ENCODE results near the gene SORT1. TPM values are rescaled to one million over a fixed set of nuclear protein-coding genes. Genes with fewer than 3 reads are reported as not detected.

SORT1 gene
- total and polyA plus RNA-seq, 12 donors = 32.8 to 235 (median 119) TPM

- peaks cover 22 to 99% (median 86%) of the 10 kb centered on the region in 9 donors for H3K4me1 ChIP-seq
- H3K9me3 ChIP-seq = no peaks in the 10 kb centered on the region
- no peaks in the 10 kb centered on the region for H3K27me3 ChIP-seq
- peak overlapping the region; percentile 53 to 96 (median 89) for H3K27ac ChIP-seq
- peak overlapping the region in 1 of 10 donors; percentile 20 for H3K4me3 ChIP-seq
- TF ChIP-seq, protein P1, sequence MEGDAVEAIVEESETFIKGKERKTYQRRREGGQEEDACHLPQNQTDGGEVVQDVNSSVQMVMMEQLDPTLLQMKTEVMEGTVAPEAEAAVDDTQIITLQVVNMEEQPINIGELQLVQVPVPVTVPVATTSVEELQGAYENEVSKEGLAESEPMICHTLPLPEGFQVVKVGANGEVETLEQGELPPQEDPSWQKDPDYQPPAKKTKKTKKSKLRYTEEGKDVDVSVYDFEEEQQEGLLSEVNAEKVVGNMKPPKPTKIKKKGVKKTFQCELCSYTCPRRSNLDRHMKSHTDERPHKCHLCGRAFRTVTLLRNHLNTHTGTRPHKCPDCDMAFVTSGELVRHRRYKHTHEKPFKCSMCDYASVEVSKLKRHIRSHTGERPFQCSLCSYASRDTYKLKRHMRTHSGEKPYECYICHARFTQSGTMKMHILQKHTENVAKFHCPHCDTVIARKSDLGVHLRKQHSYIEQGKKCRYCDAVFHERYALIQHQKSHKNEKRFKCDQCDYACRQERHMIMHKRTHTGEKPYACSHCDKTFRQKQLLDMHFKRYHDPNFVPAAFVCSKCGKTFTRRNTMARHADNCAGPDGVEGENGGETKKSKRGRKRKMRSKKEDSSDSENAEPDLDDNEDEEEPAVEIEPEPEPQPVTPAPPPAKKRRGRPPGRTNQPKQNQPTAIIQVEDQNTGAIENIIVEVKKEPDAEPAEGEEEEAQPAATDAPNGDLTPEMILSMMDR (IDR thresholded peaks at IDR 0.05) = no peak
- 51 to 60% methylated on average over 7 of the region's 7 CpGs for WGBS, 2 donors
- DNase-seq (no peak), ATAC-seq (no peak)
- H3K36me3 ChIP-seq = no peaks in the 10 kb centered on the region
- intact Hi-C loops (cut with DNase I) = no loop called here
Measured at GRCh38 chr1:109388884-109389637, 8.7 kb downstream of the SORT1 start.

DNA sequence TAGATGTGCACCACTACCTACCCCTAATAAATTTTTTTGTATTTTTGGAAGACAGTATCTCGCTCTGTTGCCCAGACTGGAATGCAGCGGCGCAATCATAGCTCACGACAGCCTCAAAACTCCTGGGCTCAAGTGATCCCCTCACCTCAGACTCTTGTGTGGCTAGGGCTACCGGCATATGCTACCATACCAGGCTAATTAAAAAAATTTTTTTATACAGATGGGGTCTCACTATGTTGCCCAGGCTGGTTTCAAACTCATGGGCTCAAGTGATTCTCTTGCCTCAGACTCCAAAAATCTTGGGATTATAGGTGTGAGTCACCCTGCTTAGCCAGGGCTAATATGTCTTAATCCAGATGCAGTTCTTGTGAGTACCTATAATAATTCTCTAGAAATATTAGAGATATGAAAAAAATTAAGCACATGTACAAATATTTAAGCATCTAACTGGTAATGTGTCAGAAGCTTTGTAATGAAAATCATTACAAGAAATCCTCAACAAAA is 9.5 kb downstream of the SORT1 start:
- Histone ChIP-seq H3K9me3 (no peaks in the 10 kb centered on the region), H3K4me1 (peaks cover 16 to 99% (median 86%) of the 10 kb centered on the region in 9 donors), H3K4me3 (no peak overlapping the region), H3K27ac (peak overlapping the region in 8 of 10 donors; percentile 59 to 96 (median 89)), H3K36me3 (no peaks in the 10 kb centered on the region), H3K27me3 (no peaks in the 10 kb centered on the region)
- WGBS, 2 donors = 90 to 91% methylated on average over 5 of the region's 5 CpGs
- DNase-seq (no peak), ATAC-seq (no peak)
- intact Hi-C loops (cut with DNase I) = no loop called here
- TF ChIP-seq, protein P1 (IDR thresholded peaks at IDR 0.05) = no peak

DNA sequence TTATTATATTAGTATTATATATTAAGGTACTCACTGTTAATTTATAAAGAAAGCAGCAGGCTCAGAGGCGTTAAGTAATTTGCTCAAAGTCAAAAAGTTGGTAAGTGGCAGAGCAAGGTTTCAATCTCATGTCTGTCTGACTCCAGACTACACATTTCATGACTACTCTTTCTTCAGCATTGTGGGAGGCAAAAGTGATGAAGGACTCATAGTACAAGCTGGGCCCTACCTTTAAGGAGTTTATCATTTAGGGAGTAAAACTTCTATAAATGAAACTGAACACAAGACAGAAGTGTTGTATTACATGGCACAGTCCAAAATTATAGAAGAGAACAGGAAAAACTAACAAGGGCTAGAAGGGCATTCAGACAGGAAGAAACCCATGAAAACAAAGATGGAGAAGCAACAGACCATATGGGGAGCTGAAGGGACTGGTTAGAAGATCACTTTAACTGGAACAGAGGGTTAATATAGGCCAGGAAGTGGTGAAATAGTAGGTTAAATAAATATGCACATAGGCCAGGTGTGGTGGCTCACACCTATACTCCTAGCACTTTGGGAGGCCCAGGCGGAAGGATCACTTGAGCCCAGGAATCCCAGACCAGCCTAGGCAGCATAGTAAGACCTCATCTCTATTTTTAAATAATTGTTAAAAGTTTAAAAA is 11.5 kb downstream of the SORT1 start:
- TF ChIP-seq, protein P1 (IDR thresholded peaks at IDR 0.05) = no peak
- WGBS, 2 donors = 92 to 98% methylated on average over 2 of the region's 2 CpGs
- intact Hi-C loops (cut with DNase I) = no loop called here
- ATAC-seq = no peak
- H3K36me3 ChIP-seq = no peaks in the 10 kb centered on the region
- no peak for DNase-seq
- H3K27me3 ChIP-seq = no peaks in the 10 kb centered on the region
- peak overlapping the region; percentile 38 to 96 (median 71) for H3K27ac ChIP-seq
- no peak overlapping the region for H3K4me3 ChIP-seq
- H3K9me3 ChIP-seq = no peaks in the 10 kb centered on the region
- H3K4me1 ChIP-seq = peaks cover 14 to 99% (median 84%) of the 10 kb centered on the region in 9 donors

- H3K27me3 ChIP-seq = no peaks in the 10 kb centered on the region
- ATAC-seq = peak in 7 of 8 donors; percentile 72 to 90 (median 79)
- H3K9me3 ChIP-seq = no peaks in the 10 kb centered on the region
- H3K36me3 ChIP-seq = no peaks in the 10 kb centered on the region
- H3K27ac ChIP-seq = peak overlapping the region; percentile 38 to 96 (median 71)
- 25 to 44% methylated on average over 2 of the region's 2 CpGs for WGBS, 2 donors
- no peak overlapping the region for H3K4me3 ChIP-seq
- intact Hi-C loops (cut with DNase I) = no loop called here
- TF ChIP-seq, protein P1 (IDR thresholded peaks at IDR 0.05) = no peak
- DNase-seq = peak; percentile 12 to 70
- H3K4me1 ChIP-seq = peaks cover 15 to 97% (median 82%) of the 10 kb centered on the region in 9 donors
Measured at GRCh38 chr1:109385417-109385816, 12.3 kb downstream of the SORT1 start.

All from heart right ventricle (tissue), 16 donors.